Stimulated activated CD8-positive, alpha-beta memory T cell treated with anti-CD3 and anti-CD28 coated beads, Interleukin-7, amount 100 ng/mL, for 1 hour (primary cell): ENCODE results near the gene FAM124B.

Source experiments
- DNase-seq, 2 donors: peaks; one replicate each; pipeline ENCODE4 v3.0.0-alpha.2; 2020; ENCODE audit warnings: low read depth in 2 of 2

FAM124B gene

DNA sequence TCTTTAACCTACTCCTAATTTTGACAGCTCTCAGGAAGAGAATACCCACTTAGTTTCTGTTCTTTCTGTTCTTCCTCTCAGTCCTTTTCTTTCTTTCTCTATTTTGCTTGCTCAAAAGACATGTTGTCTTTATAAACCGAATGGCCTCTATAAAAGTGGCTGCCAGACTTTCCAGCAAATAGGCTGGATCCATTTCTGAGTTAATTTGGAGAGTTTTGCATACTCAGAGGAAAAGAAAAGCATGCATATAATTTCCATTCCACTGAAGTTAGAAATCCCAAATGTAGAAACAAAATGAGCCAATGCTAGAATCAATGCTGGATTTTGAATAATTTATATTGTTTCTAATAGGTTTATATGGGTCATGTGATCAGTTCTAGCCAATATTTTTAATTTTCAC, 65.9 kb downstream of the FAM124B start:
- no peak for DNase-seq

DNA sequence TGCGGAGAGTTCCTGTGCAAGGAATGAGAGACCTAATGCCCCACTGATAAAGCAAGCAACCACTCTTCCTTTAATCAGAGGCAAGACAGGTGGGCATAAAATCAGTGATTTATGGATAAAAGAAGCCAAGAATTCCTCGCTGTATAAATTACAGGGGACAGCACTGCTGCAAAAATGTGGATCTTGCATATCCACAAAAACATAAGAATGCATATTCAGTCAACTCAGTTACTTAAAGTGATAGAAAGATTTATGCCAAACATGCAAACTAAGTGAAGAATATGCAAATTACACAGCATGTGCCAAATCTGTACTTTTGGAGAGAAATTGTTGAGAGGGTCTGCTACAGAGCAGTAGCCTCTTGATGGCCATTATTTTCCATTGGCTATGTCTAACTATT, 67.2 kb downstream of the FAM124B start:
- no peak for DNase-seq

DNA sequence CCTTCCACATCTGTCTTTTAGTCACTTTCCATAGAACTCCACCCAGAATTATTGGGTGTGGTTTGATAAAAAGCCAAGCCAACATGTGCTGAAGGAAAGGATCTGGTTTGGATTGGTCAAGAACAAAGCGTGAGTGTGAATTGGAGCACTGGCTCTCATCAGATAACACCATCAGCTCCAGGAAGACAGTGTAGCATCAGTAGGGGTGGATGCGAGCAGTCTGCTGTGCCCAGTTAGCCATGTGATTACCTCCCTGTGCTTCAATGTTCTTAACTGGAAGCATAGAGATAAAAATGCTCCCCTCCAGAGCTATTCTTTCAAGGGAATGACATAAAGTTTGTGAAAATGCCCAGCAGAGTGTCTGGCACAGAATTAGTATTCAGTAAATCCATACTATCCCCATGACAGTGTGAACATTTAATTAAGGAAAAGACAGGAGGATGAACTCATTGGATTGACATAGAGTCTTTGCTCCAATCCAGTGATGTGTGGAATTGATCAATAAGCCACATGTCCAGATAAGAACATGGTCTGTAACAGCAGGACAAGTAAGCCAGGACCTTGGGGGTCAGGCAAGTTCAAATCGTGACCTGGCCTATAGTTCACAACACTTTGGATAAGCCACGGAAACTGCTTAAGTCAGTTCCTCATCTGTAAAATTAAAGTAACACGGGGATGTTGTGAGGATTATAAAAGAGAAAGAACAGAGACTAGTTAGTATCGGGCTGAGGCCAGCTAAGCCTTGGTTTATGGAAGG, 68.0 kb downstream of the FAM124B start:
- DNase-seq, result no peak

DNA sequence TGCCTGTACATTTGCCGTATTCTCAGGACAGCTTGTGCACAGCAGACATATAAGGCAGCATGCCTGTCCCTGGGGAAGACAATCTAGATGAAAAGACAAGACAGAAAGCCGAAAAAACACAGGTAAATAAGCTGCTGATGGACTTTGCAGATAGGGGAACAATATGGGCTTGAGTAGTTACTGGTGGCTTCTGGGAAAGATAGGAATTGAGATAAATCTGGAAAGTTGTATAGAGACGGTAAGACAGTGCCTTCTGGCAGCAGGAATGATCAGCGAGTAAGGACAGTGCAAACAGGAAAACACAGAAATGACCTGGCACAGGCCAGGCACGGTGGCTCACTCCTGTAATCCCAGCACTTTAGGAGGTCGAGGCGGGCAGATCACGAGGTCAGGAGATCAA, 70.2 kb downstream of the FAM124B start:
- DNase-seq, result no peak

DNA sequence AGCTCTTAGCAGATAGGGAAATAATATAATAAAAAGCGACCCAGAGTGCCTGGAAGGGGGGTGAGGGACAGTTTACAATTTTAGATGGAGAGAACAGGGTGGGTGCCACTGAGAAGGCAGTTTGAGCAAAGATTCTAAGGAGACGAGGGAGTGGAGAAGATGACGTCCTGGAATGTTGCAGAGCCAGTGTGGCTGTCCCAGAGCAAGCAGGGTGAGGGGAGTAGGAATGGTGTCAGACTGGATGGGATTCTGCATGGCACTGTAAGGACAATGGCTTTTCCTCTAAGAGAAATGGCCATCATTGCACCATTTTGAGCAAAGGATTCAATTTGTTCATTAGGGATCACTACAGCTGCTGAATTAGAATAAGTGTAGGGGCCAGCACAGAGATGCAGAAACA, 73.1 kb downstream of the FAM124B start:
- no peak for DNase-seq
